ENCODE measurements around the gene ACE2.

GRCh38 chrX:15547356-15547755, 53.4 kb downstream of the ACE2 start:
- TF ChIP-seq, protein P1, sequence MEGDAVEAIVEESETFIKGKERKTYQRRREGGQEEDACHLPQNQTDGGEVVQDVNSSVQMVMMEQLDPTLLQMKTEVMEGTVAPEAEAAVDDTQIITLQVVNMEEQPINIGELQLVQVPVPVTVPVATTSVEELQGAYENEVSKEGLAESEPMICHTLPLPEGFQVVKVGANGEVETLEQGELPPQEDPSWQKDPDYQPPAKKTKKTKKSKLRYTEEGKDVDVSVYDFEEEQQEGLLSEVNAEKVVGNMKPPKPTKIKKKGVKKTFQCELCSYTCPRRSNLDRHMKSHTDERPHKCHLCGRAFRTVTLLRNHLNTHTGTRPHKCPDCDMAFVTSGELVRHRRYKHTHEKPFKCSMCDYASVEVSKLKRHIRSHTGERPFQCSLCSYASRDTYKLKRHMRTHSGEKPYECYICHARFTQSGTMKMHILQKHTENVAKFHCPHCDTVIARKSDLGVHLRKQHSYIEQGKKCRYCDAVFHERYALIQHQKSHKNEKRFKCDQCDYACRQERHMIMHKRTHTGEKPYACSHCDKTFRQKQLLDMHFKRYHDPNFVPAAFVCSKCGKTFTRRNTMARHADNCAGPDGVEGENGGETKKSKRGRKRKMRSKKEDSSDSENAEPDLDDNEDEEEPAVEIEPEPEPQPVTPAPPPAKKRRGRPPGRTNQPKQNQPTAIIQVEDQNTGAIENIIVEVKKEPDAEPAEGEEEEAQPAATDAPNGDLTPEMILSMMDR (IDR thresholded peaks at IDR 0.05), result no peak
- TF ChIP-seq POLR2A (IDR thresholded peaks at IDR 0.05), result no peak
- TF ChIP-seq POLR2AphosphoS5 (IDR thresholded peaks at IDR 0.05), result no peak
